A549 treated with AZD2906 at 1 μM for 4 hours (cell line): ENCODE measurements around the gene PLEKHG3. TPM values are rescaled to one million over a fixed set of nuclear protein-coding genes. Genes with fewer than 3 reads are reported as not detected.

ENCODE experiments used
- total RNA-seq: library from RNA; stranded (reverse); fragments of 200-300 nt; extraction: Qiagen RNA extraction; gene quantifications from 5 replicates; pipeline ENCODE4 v1.2.3, GENCODE V29; 2022

The PLEKHG3 gene
- 18.6 to 25.6 TPM (median 24.8 TPM) in 5 replicates for total RNA-seq

DNA sequence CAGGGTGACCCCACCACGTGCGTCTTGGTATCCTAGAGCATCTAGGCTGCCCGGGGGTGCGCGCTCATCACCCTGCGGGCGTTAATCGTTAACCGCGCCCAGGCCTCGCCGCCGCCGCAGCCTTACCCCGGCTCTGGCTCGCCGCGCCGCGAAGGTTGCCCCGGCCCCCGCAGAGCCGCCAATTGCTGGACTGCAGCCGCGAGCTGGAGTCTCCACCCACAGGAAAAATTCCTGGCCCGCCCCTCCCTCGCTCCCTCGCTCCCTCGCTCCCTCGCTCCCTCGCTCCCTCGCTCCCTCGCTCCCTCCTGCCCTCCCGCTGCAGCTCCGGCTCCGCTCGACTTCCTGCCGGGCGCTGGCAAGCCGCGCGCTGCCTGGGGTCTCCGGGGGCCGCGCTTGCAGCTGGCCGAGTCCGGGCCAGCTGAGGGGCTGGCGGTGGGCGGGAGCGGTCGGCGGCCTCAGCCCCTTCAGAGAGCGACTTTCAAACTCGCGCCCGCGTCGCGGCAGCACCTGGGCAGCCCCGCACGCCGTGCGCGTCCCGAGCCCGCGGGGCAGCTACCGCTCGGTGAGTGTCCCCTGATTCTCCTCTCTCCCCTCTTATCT, at the start of gene PLEKHG3:
TSS of gene PLEKHG3 (plus strand) at position 282 of the 600 bp plus-strand sequence. CDS start 23,208 bp downstream, outside the sequence.

Other genes with a start within 250 kb of the PLEKHG3 start
- gene AKAP5, start 238.9 kb upstream of the PLEKHG3 start, total RNA-seq: 0.22 to 0.37 TPM (median 0.31 TPM) in 5 replicates
- gene ZBTB25, start 200.6 kb upstream of the PLEKHG3 start, total RNA-seq: 3.8 to 5.7 TPM (median 5.2 TPM) in 5 replicates
- 19.5 to 22.0 TPM (median 21.1 TPM) in 5 replicates for gene ZBTB1, start 199.7 kb upstream of the PLEKHG3 start, total RNA-seq
- gene HSPA2, start 163.7 kb upstream of the PLEKHG3 start, total RNA-seq: 30.7 to 39.2 TPM (median 33.3 TPM) in 5 replicates
- 0.17 to 0.38 TPM (median 0.33 TPM) in 5 replicates for gene PPP1R36, start 154.5 kb upstream of the PLEKHG3 start, total RNA-seq
- gene SPTB, start 175.5 kb downstream of the PLEKHG3 start, total RNA-seq: 1.4 to 1.7 TPM (median 1.5 TPM) in 5 replicates
- gene CHURC1, start 210.0 kb downstream of the PLEKHG3 start, total RNA-seq: 74.3 to 119 TPM (median 76.4 TPM) in 5 replicates
- 162 to 290 TPM (median 186 TPM) in 5 replicates for gene GPX2, start 238.3 kb downstream of the PLEKHG3 start, total RNA-seq